Measurements from ENCODE around the gene MED12L.

The MED12L gene

GRCh38 chr3:151144760-151145159, 59.3 kb downstream of the MED12L start:
- DNase-seq: no peak

GRCh38 chr3:151145713-151146070, 60.2 kb downstream of the MED12L start:
- DNase-seq: no peak

DNA sequence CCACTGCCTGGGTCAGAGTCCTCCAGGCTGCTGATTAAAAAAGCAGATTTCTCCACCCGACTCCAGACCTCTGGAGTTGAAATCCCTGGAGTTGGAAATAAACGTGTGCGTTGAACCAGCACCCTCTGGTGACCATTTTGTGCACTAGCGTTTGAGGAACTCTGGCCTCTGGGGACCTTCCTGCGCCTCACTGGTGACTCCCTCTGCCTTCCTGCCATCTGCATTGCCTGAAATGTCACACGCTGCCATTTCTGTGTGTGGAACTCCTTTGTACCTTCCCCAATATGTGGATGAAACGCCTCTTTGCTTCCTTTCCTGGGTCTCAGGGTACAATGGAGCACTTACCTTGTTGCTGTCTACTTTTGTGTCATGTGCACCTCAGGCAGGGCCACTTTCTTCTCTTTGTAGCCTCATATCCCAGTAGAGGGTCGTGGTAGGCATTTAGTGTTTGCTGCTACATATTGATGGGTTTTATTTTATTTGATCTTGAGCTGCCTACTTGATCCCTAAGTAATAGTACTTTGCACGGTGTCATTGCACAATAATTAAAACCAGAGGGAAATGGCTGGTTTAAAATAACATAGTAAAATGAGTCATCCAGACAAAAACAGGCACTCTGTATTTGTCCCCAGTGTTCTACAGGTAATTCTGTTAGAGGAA, 60.7 kb downstream of the MED12L start:
- DNase-seq: peak; percentile 77

- no peak for DNase-seq
Measured at GRCh38 chr3:151146731-151147091, 61.2 kb downstream of the MED12L start.

- no peak for DNase-seq
Measured at GRCh38 chr3:151147299-151147698, 61.8 kb downstream of the MED12L start.

GRCh38 chr3:151152455-151153079, 67.1 kb downstream of the MED12L start:
- DNase-seq: no peak

- DNase-seq: no peak
Measured at GRCh38 chr3:151154566-151154965, 69.1 kb downstream of the MED12L start.

DNA sequence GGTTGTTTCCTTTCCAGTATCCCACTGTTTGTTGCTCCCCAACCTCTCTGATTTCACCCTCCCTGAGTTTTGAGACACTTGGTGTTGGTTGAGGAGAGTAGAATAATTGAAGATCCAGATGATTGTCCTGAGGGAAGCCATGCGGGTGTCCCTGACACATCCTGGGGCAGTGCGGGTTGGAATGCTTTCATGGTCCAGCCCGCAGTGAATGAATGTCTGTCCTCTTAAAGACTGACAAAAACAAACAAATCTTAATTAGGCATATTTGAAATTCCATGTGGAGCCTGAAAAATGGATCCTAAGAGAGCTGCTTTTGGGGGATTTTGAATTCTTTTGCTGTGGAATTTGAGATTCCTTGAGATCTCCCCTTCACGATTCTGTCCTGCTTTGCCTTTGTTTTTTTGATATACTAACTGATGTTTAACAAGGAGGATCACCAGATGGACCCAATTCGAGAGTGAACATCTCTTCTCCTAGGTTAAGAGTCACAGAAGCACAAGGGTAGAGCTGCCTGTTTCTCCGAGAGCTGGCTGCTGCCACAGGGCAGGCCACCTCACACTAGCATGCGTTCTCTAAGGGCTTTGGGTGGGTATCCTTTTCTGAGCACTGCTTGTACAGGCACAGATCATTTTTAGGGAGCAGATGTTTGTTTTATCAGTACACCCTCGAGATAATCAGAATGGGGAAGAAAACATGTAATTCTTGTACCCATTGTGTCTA, 70.1 kb downstream of the MED12L start:
- no peak for DNase-seq

GRCh38 chr3:151156618-151157216, 71.3 kb downstream of the MED12L start:
- DNase-seq: no peak

- DNase-seq: no peak
Measured at GRCh38 chr3:151159806-151160205, 74.3 kb downstream of the MED12L start.

- no peak for DNase-seq
Measured at GRCh38 chr3:151165226-151165625, 79.8 kb downstream of the MED12L start.

- no peak for DNase-seq
Measured at GRCh38 chr3:151166161-151166560, 80.7 kb downstream of the MED12L start.

DNA sequence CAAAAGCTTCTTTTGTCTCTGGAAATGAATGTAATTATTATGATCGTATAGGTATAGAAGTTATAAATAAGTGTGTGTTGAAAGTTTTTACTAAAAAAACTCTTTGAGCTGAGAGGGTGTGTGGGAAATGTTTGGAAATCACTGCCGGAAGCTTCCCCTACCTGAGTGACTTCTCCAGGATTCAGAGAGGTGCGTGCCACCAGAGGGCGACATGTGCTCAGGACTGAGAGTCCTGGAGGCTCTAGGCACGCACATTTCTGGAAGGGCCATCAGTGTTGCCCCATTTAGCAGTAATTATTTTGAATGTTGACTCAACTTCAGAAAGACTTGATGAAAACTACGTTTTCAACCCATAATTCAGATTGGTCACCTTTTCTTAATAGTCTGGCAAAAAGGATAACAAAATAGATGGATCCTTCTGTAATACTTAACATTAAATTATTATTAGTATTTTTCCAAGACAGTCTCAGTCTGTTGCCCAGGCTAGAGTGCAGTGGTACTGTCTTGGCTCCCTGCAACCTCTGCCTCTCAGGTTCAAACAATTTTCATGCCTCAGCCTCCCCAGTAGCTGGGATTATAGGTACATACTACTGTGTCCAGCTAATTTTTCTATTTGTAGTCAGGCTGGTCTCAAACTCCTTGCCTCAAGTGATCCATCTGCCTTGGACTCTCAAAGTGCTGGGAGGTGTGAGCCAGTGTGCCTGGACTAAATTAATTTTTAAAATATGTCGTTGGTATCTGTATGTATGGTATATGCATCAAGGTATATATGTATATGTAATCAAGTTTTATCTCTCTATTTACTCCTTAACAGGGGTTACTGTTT, 83.0 kb downstream of the MED12L start:
- peak; percentile 31 for DNase-seq

DNA sequence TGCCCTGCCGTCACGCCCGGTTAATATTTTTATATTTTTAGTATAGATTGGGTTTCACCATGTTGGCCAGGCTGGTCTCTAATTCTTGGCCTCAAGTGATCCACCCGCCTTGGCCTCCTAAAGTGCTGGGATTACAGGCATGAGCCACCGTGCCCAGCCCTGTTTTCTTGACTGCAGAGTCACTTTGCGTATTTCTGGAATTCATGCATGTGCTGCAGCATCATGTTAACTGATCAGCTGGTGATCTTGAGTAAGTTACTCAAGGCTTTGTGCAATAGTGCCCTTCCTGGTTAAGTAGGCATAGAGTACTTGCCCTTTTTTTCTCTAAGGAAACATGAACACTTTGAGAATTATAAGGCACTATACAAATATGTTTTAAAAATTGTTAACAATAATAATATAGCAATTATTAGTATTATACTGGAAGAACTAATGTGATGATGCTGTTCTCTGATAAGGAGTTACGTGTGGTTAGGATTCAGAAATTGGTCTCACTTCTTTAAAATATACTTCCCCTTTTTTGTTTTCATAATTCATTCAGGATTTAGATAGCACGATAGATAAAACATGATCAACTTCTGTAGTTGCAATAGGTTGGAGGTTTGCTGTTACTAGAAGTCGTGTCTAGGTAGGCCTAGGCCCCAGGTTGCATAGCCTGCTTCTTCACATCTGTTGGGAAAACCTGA, 83.9 kb downstream of the MED12L start:
- DNase-seq: no peak

DNA sequence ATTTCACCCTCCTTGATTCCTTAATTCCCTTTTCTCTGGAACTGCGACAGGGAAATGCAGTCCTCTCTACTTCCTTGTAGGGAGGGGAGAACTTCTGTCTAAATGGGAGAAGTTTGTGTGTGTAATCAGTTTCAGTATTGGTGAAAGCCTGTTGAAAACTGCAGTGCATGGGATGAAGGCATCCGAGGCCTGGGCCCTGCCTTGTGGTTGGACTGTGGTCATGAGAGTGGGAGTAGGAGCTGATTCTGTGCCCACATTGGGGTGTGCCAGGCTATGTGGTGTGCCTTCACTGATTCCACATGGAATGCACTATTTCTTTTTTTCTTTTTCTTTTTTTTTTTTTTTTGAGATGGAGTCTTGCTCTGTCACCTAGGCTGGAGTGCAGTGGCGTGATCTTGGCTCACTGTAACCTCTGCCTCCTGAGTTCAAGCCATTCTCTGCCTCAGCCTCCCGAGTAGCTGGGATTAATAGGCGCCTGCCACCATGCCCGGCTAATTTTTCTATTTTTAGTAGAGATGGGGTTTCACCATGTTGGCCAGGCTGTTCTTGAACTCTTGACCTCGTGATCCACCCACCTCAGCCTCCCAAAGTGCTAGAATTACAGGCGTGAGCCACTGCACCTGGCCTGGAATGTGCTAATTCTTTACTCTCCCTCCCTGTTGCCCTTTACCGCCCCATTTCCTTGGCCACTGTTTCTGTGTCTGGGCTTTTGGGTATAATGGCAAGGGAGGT, 84.7 kb downstream of the MED12L start:
- peak; percentile 45 for DNase-seq

DNA sequence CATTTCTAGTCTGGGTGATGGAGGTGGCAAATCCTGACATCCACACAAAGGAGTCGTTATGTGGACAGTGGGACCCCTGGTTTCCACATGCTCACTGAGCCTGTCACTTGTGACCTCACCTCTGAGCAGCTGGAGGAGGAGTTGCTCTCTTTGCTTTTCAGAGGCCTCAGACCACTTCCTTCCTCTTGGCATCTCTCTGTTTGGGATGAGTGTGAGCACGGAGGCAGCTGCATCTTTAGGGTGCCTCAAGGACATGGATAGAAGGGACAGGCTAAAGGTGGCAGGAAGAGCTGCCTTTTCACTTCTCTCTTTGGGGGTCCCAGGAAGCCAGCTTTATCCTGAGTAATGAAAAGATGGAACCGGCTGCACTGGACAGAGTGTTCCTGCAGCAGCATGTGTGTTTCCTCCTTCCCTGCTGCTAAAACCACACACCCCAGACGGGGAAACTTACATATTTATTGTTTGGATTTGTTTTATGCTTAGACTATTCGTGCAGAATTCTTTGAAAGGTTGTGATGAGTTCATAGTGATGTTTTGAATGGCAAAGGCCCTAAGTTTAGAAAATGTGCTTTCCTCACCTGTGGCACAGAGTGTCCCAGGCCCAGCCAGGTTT, 85.8 kb downstream of the MED12L start:
- DNase-seq: peak; percentile 63

- DNase-seq: no peak
Measured at GRCh38 chr3:151174351-151174750, 88.9 kb downstream of the MED12L start.

DNA sequence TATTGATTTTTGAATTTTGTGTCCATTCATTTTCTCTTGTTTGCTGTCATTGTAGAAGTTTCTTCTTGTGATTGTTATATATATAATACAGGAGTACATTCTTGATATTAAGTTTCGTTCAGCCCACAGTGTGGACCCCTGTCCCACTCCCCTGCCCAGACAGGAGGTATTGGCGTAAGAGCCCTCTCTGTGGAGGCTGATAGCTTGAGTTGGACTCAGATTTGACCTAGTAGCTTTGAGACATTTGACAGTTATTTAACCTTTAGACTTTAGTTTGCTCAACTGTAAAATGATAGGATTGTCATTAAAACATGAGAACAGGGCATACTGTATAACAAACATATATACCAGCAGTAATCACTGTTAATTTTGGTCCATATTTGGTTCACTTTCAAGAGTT, 90.5 kb downstream of the MED12L start:
- no peak for DNase-seq

DNA sequence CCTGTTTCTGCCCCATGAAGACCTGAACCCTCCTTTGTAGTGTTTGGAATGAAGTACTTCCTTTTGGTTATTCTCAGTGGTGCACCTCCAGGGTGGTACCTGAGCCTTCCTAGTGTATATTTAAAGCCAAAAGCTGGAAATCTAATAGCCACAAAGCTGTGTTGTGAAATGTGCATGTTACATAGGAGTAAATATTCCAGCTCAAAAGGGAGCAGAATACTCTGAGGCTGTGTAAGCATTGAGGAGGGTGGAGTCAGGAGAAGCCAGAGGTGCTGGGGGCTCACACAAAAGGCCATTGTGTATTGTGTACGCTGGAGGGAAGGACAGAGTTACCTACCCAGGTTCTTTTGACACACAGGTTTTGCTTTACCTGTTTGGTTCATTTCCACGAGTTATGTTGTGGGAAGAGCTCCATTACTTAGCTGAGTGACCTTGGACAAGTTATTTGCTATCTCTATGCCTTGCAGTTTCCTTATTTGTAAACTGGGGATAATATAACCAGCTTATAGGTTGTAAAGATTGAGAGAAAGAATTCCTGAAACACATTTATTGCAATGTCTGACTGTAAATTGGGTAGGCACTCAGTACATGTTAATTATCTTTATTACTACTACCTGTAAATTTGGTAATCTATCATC, 92.9 kb downstream of the MED12L start:
- no peak for DNase-seq

GRCh38 chr3:151182349-151183079, 97.0 kb downstream of the MED12L start:
- no peak for DNase-seq
